H1 (cell line): Measurements from ENCODE around the gene CNBD2. TPM values are rescaled to one million over a fixed set of nuclear protein-coding genes. Genes with fewer than 3 reads are reported as not detected.

ENCODE experiments used
- CTCF ChIA-PET: fragments of 300-600 bp; sonication (Branson Sonifier 250); formaldehyde crosslinking; loops from one replicate; lab custom pipeline; 2021; ENCODE audit not compliant: partially characterized antibody; lab: Charles Lee
- POLR2A ChIA-PET: fragments of 300-600 bp; sonication (Branson Sonifier 250); formaldehyde crosslinking; loops from one replicate; lab custom pipeline; 2021; ENCODE audit warnings: inconsistent platforms; ENCODE audit not compliant: partially characterized antibody; lab: Charles Lee
- DNase-seq, 2 experiments: peaks; one replicate each; pipeline versions ENCODE4 v3.0.0 to v3.0.0-alpha.2; 2010 to 2022; ENCODE audit warnings: low spot score in 2 of 2, low read depth in 1 of 2, mixed read lengths in 1 of 2
- FAIRE-seq: peaks from 2 replicates; lab custom pipeline; 2011; peaks lifted over from hg19 to GRCh38; lab: Jason Lieb, UNC
- H2AFZ ChIP-seq: 2 replicates; pipeline ENCODE4 v1.8.1; 2012; ENCODE audit warnings: low read length, inconsistent platforms
- H2AK5ac ChIP-seq: 2 replicates; pipeline ENCODE4 v1.6.1; 2013; ENCODE audit warnings: low read depth, low read length
- H2BK120ac ChIP-seq: replicated peaks from 2 replicates; pipeline ENCODE3; 2013; ENCODE audit warnings: low read depth, low read length, inconsistent platforms
- H2BK12ac ChIP-seq: 2 replicates; pipeline ENCODE4 v1.6.1; 2013; ENCODE audit warnings: low read depth, low read length
- H2BK15ac ChIP-seq: 2 replicates; pipeline ENCODE4 v1.6.1; 2013; ENCODE audit warnings: low read length
- H2BK20ac ChIP-seq: 2 replicates; pipeline ENCODE4 v1.6.1; 2013; ENCODE audit warnings: low read length
- H2BK5ac ChIP-seq: 2 replicates; pipeline ENCODE4 v1.6.1; 2013; ENCODE audit warnings: low read depth, low read length
- H3K14ac ChIP-seq: 2 replicates; pipeline ENCODE4 v1.6.1; 2013; ENCODE audit warnings: inconsistent platforms; ENCODE audit not compliant: insufficient read length
- H3K18ac ChIP-seq: 2 replicates; pipeline ENCODE4 v1.6.1; 2013; ENCODE audit warnings: low read length; ENCODE audit errors: extremely low read depth
- H3K23ac ChIP-seq: 2 replicates; pipeline ENCODE4 v1.6.1; 2013; ENCODE audit warnings: inconsistent platforms; ENCODE audit not compliant: insufficient read length
- H3K23me2 ChIP-seq: 2 replicates; pipeline ENCODE4 v1.6.1; 2013; ENCODE audit warnings: low read depth, low read length
- H3K27ac ChIP-seq: 2 replicates; pipeline ENCODE4 v1.6.1; 2011; ENCODE audit warnings: low read depth, low read length, inconsistent platforms
- H3K27me3 ChIP-seq, 4 experiments: replicated peaks in 1 of 4; 1 replicate in 1 of 4; 2 replicates in 3 of 4; pipeline versions ENCODE4 v1.6.1 to v1.8.1; 2011 to 2013; ENCODE audit warnings: low read length in 3 of 4, mild to moderate bottlenecking in 3 of 4, inconsistent platforms in 2 of 4, mixed read lengths in 2 of 4, moderate library complexity in 1 of 4; ENCODE audit not compliant: control insufficient read depth in 3 of 4, insufficient read depth in 3 of 4; ENCODE audit errors: extremely low read depth in 1 of 4
- H3K36me3 ChIP-seq, 4 experiments: 2 replicates each; pipeline versions ENCODE4 v1.6.1 to v1.8.1; 2011 to 2013; ENCODE audit warnings: mild to moderate bottlenecking in 4 of 4, low read length in 3 of 4, moderate library complexity in 2 of 4, control low read depth in 1 of 4, inconsistent platforms in 1 of 4; ENCODE audit not compliant: insufficient read depth in 4 of 4, control insufficient read depth in 2 of 4
- H3K4ac ChIP-seq: replicated peaks from 2 replicates; pipeline ENCODE3; 2013; ENCODE audit warnings: low read length, low read depth, mixed read lengths, inconsistent platforms; ENCODE audit not compliant: insufficient read length
- H3K4me1 ChIP-seq, 4 experiments: replicated peaks in 1 of 4; 1 replicate in 1 of 4; 2 replicates in 3 of 4; pipeline versions ENCODE4 v1.6.1 to v1.8.1; 2011 to 2013; ENCODE audit warnings: low read length in 3 of 4, inconsistent platforms in 2 of 4, mixed read lengths in 1 of 4; ENCODE audit not compliant: insufficient read depth in 4 of 4, control insufficient read depth in 3 of 4
- H3K4me2 ChIP-seq, 2 experiments: 2 replicates each; pipeline versions ENCODE4 v1.6.1 to v1.8.1; 2011 to 2013; ENCODE audit warnings: low read depth in 2 of 2, low read length in 2 of 2, control low read depth in 1 of 2, inconsistent platforms in 1 of 2, mild to moderate bottlenecking in 1 of 2; ENCODE audit not compliant: insufficient read depth in 1 of 2
- H3K4me3 ChIP-seq, 4 experiments: fragments of 200-600, 300-600 bp in 1 of 4; sonication (generic), shearing (Covaris generic), sonication (Bioruptor Twin) in 1 of 4; 2 replicates each; pipeline versions ENCODE4 v1.5.1 to v1.8.1; 2011 to 2016; ENCODE audit warnings: low read length in 4 of 4, low read depth in 3 of 4, control low read depth in 2 of 4, inconsistent platforms in 2 of 4, mild to moderate bottlenecking in 2 of 4, mixed read lengths in 1 of 4, moderate library complexity in 1 of 4; ENCODE audit not compliant: insufficient read depth in 2 of 4; ENCODE audit errors: extremely low read depth in 1 of 4
- H3K56ac ChIP-seq: replicated peaks from 2 replicates; pipeline ENCODE3; 2013; ENCODE audit warnings: low read depth, mild to moderate bottlenecking, mixed read lengths, low read length, inconsistent platforms; ENCODE audit not compliant: insufficient read length
- H3K79me1 ChIP-seq: 2 replicates; pipeline ENCODE4 v1.6.1; 2013; ENCODE audit warnings: low read depth, low read length, control low read depth
- H3K79me2 ChIP-seq, 2 experiments: 2 replicates each; pipeline versions ENCODE4 v1.6.1 to v1.8.1; 2012 to 2013; ENCODE audit warnings: low read length in 2 of 2, mild to moderate bottlenecking in 2 of 2, inconsistent platforms in 1 of 2; ENCODE audit not compliant: insufficient read depth in 2 of 2, control insufficient read depth in 1 of 2
- H3K9ac ChIP-seq, 4 experiments: replicated peaks in 1 of 4; 1 replicate in 1 of 4; 2 replicates in 3 of 4; pipeline versions ENCODE4 v1.6.1 to v1.8.1; 2011 to 2013; ENCODE audit warnings: low read depth in 3 of 4, low read length in 3 of 4, control low read depth in 2 of 4, mild to moderate bottlenecking in 2 of 4, moderate library complexity in 2 of 4, inconsistent platforms in 1 of 4; ENCODE audit errors: extremely low read depth in 1 of 4
- H3K9me3 ChIP-seq, 2 experiments: 2 replicates each; pipeline versions ENCODE4 v1.6.1 to v1.8.1; 2012 to 2013; ENCODE audit warnings: mild to moderate bottlenecking in 2 of 2, moderate library complexity in 2 of 2, control low read depth in 1 of 2, inconsistent platforms in 1 of 2, low read depth in 1 of 2, low read length in 1 of 2, mixed read lengths in 1 of 2; ENCODE audit not compliant: insufficient read depth in 2 of 2
- H4K20me1 ChIP-seq, 2 experiments: replicated peaks in 1 of 2; 2 replicates each; pipeline versions ENCODE3 to v1.8.1; 2011 to 2013; ENCODE audit warnings: inconsistent platforms in 2 of 2, low read length in 2 of 2, mild to moderate bottlenecking in 1 of 2; ENCODE audit not compliant: insufficient read depth in 2 of 2, control insufficient read depth in 1 of 2
- H4K5ac ChIP-seq: 2 replicates; pipeline ENCODE4 v1.6.1; 2013; ENCODE audit warnings: low read length, low read depth, mixed read lengths, inconsistent platforms; ENCODE audit not compliant: insufficient read length
- H4K8ac ChIP-seq: 2 replicates; pipeline ENCODE4 v1.8.0; 2013; ENCODE audit warnings: mild to moderate bottlenecking, moderate library complexity, low read length, inconsistent platforms; ENCODE audit not compliant: insufficient read depth; ENCODE audit errors: extremely low read depth
- H4K91ac ChIP-seq: replicated peaks from 2 replicates; pipeline ENCODE3; 2013; ENCODE audit warnings: low read length, mixed read lengths, inconsistent platforms; ENCODE audit not compliant: insufficient read length
- ATF2 ChIP-seq: IDR thresholded peaks from 2 replicates; pipeline ENCODE4 v1.6.1; 2012; ENCODE audit warnings: low read length, inconsistent platforms
- ATF3 ChIP-seq: IDR thresholded peaks from 2 replicates; pipeline ENCODE4 v1.6.1; 2011; ENCODE audit warnings: low read depth, mild to moderate bottlenecking, low read length; ENCODE audit not compliant: insufficient read depth
- FOSL1 ChIP-seq: IDR thresholded peaks from 2 replicates; pipeline ENCODE4 v1.6.1; 2011; ENCODE audit warnings: mild to moderate bottlenecking, low read depth, low read length, moderate library complexity; ENCODE audit not compliant: insufficient read depth
- HDAC2 ChIP-seq, 2 experiments: fragments of 300-600 bp in 1 of 2; sonication (generic) in 1 of 2; IDR thresholded peaks; 2 replicates each; pipeline ENCODE4 v1.6.1; 2011 to 2012; ENCODE audit warnings: low read depth in 2 of 2, low read length in 2 of 2, mild to moderate bottlenecking in 2 of 2, moderate library complexity in 2 of 2, borderline replicate concordance in 1 of 2, inconsistent platforms in 1 of 2
- NRF1 ChIP-seq: IDR thresholded peaks from 2 replicates; pipeline ENCODE4 v1.6.1; 2011; ENCODE audit warnings: mild to moderate bottlenecking, low read depth, low read length, improper control_type of control experiment
- PHF8 ChIP-seq: fragments of 200-600 bp; sonication (generic); conservative IDR thresholded peaks from 2 replicates; pipeline ENCODE4 v1.7.1; 2012; ENCODE audit warnings: low read depth, mild to moderate bottlenecking, inconsistent platforms, low read length, moderate library complexity
- SIN3A ChIP-seq, 2 experiments: IDR thresholded peaks in 1 of 2; conservative IDR thresholded peaks in 1 of 2; 2 replicates each; pipeline ENCODE4 v1.6.1; 2011 to 2012; ENCODE audit warnings: low read length in 2 of 2, improper control_type of control experiment in 1 of 2, low read depth in 1 of 2, mild to moderate bottlenecking in 1 of 2
- SUZ12 ChIP-seq: fragments of 200-600 bp; sonication (generic); IDR thresholded peaks from 2 replicates; pipeline ENCODE4 v1.6.1; 2012; ENCODE audit warnings: mild to moderate bottlenecking, inconsistent platforms, low read length, moderate library complexity, mixed read lengths
- TAF1 ChIP-seq: IDR thresholded peaks from 2 replicates; pipeline ENCODE4 v1.6.1; 2011; ENCODE audit warnings: mild to moderate bottlenecking, low read depth, low read length
- TAF7 ChIP-seq: optimal IDR thresholded peaks from 2 replicates; pipeline ENCODE3; 2011; ENCODE audit warnings: low read depth, mild to moderate bottlenecking, inconsistent platforms, low read length, moderate library complexity, borderline replicate concordance
- YY1 ChIP-seq: IDR thresholded peaks from 2 replicates; pipeline ENCODE4 v1.6.1; 2011; ENCODE audit warnings: low read depth, mild to moderate bottlenecking, low read length
- WGBS, 2 experiments: shearing (Covaris generic) in 1 of 2; methylation state at CpG; one replicate each; pipeline versions ENCODE4 v1.1.6 to v1.1.7; 2013 to 2015; ENCODE audit warnings: low lambda C conversion rate in 2 of 2, mixed read lengths in 2 of 2, inconsistent platforms in 1 of 2, low coverage in 1 of 2, missing lambda C conversion rate in 1 of 2; ENCODE audit not compliant: insufficient replicate concordance in 2 of 2, insufficient coverage in 1 of 2, insufficient read length in 1 of 2; ENCODE audit errors: extremely low coverage in 1 of 2, missing lambda C conversion rate in 1 of 2; 5-methylcytosine and 5-hydroxymethylcytosine counted together
- polyA plus RNA-seq, 7 experiments: library from polyadenylated mRNA; depleted of rRNA in 3 of 7; stranded (reverse) in 5 of 7; unstranded in 2 of 7; fragments of >200 nt in 5 of 7; fragments of 200-250 nt in 2 of 7; gene quantifications; 1 replicate in 5 of 7; 2 replicates in 1 of 7; 4 replicates in 1 of 7; pipeline versions ENCODE4 v1.2.1 to v1.2.3, GENCODE V29; 2011 to 2013; ENCODE audit warnings: missing spikeins in 2 of 7, mixed read lengths in 2 of 7
- total RNA-seq: library from RNA; stranded (reverse); fragmentation: NEBNext Ultra II Directional; extraction: Animal tissue kit (Norgen Biotek cat#: 25700); gene quantifications from 2 replicates; pipeline ENCODE4 v1.2.1, GENCODE V29; 2021

Gene CNBD2
- total and polyA plus RNA-seq, 2 of the 8 experiments (the other 6 are each of a cell fraction or from before 2014, with no cell fraction given), result 2.6 to 4.5 TPM

GRCh38 chr20:36004045-36004444 lies 35.7 kb downstream of the CNBD2 start:
- Histone ChIP-seq H2AFZ (no peak overlapping the region), H3K4me2 (no peak overlapping the region), H4K91ac (no peak overlapping the region), H3K27me3 (no peaks in the 10 kb centered on the region), H3K18ac (no peak overlapping the region), H2BK12ac (no peak overlapping the region), H3K9me3 (peaks cover 2 to 14% of the 10 kb centered on the region in 2 experiments; a peak in 2 of 4 replicates), H3K23me2 (no peaks in the 10 kb centered on the region), H3K4me1 (no peaks in the 10 kb centered on the region), H3K4me3 (no peak overlapping the region), H4K5ac (no peak overlapping the region), H2BK15ac (no peak overlapping the region), H3K56ac (no peak overlapping the region), H3K27ac (no peak overlapping the region), H3K23ac (no peak overlapping the region), H3K79me1 (no peaks in the 10 kb centered on the region), H2BK120ac (no peak overlapping the region), H2BK5ac (no peak overlapping the region), H3K4ac (no peak overlapping the region), H2AK5ac (no peak overlapping the region), H4K20me1 (no peaks in the 10 kb centered on the region), H3K36me3 (no peaks in the 10 kb centered on the region), H3K9ac (no peak overlapping the region), H2BK20ac (no peak overlapping the region), H3K14ac (no peak overlapping the region), H4K8ac (no peak overlapping the region), H3K79me2 (no peaks in the 10 kb centered on the region)
- DNase-seq, result no peak
- 83% methylated on average over 1 of the region's 1 CpG; no CpG with 5 or more reads in 1 of the 2 experiments for WGBS, 2 experiments
- POLR2A ChIA-PET, result no interaction called here
- FAIRE-seq, result no peak
- CTCF ChIA-PET, result interaction anchor here (1.2 to 3.4 kb wide), 4 partner anchors 9 to 135 kb away, joined by 3 to 14 read pairs (median 8); no protein-coding TSS in a partner anchor
- TF ChIP-seq PHF8, result no peak
- no peak for TF ChIP-seq TAF1
- TF ChIP-seq FOSL1, result no peak
- no peak for TF ChIP-seq ATF3
- TF ChIP-seq HDAC2 (IDR thresholded peaks at IDR 0.05; ENCODE audit: borderline replicate concordance in 1 of 2, low read depth in 2 of 2, low read length in 2 of 2), result no peak
- no peak for TF ChIP-seq ATF2
- TF ChIP-seq NRF1, result no peak
- TF ChIP-seq SIN3A (conservative IDR thresholded peaks at IDR 0.05 in 1 of 2, IDR thresholded peaks at IDR 0.05 in 1 of 2; ENCODE audit: low read depth in 1 of 2, low read length in 2 of 2), result no peak
- TF ChIP-seq SUZ12, result no peak
- TF ChIP-seq TAF7, result no peak
- TF ChIP-seq YY1, result no peak
